Measurements from ENCODE around the gene THBS1. TPM values are rescaled to one million over a fixed set of nuclear protein-coding genes. Genes with fewer than 3 reads are reported as not detected.
A peak's percentile ranks its signal among the peaks of the same experiment; 100 is the strongest.

The THBS1 gene
- total RNA-seq, 1 donor from 2014 or later: 184 TPM

DNA sequence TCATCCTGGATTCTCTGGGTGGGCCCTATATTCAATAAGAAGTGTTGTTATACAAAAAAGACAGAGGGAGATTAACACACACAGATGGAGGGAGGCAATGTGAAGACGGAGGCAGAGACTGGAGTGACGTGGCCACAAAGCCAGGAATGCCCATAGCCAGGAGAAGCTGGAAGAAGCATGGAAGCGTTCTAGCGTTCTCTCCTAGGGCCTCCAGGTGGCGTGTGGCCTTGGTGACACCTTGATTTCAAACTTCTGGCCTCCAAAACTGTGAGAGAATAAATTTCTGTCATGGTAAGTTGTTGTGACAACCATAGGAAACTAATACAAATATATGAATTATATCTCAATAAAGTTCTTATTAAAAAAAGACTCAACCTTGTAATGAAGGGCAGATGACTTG, 21.3 kb downstream of the THBS1 start:
- DNase-seq (ENCODE audit: low spot score): no peak

DNA sequence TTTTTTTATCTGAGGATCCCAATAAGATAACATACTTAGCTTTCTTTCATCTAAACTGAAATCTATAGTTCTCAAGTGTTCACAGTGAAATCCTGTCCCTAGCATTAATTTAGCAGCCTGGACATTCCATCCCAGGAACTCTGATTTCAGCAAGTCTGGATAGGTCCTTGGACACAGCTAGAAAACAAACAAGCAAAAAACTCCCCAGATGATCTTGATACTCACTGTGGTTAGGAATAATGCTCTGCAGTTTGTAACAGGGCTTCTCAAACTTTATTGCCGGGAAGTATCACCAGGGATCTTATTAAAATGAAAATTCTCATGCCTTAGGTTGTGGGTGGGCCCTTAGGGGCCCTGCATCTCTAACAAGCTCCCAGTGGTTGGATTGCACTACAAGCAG, 24.3 kb downstream of the THBS1 start:
- DNase-seq (ENCODE audit: low spot score): no peak

DNA sequence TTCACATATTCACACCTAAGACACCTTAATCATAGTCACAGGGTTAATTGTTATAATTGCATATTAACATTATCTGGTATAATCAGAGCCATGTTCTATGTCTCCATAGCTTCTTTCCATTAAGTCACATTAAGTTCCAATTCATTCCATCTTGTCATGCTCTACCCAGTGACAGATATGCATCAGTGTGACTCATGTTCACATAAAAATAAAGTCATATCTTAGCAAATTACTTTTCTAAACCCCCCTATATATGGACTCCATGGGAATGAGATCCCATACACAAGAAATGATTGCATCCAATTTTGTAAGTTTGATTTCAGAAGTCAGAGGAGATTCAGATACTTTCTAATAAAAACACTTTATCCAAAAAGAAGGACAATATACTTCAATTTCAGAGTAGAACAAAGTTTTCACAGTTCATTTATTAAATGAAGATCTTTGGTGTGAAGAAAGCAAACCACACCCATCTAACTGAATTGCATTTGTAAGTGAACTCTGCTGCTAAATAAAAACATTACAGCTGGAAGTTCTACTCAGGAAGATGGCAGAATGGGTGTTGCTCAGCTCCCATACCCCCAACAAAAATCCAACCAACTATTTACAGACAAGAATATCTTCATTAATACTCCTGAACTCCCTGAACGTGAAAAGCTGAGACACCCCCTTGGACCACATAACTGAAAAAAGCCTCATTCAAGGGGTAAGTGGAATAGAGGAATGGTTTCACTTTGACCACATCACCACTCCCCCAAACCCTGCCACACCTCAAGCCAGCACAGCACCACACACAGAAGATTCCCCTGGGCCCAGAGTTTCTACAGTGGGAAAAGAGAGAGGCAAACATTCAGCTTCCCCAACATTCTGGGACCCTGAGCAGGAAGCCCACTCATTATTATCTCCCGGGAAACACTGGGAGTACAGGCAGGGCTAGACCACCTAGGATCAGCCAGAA, 27.6 kb downstream of the THBS1 start:
- no peak for DNase-seq (ENCODE audit: low spot score)

DNA sequence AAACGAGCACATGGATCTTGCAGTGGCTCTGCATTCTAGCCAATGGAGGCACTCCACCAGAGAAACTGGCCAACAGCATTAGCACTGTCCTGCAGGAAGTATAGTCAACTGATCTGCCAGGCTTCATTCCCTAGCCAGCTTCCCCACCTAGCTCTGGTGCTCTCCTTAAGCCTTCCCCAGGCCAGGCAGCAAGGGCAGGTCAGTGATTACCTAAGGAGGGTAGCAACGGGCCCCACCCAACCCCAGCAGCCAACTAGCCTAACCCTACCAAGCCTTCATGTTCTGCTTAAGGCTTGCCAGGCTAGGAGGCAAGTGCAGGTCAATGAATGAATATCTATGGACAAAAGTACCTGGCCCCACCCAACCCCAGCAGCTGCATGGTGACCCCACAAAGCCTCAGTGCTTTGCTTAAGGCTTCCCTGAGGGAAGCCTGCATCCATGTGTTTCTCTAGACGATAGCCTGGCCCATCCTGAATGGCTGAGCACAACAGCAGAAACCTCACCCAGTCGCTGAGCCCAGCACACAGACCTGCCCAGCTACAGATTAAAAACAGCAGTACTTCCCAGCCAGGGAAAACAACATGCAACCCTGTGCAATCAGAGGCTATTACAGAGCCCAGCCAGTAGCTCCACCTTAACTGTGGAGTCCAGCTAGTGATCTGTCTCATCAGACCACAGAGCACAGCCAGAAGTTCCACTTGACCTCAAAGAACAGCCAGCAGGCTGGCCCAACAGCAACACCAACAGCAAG, 28.5 kb downstream of the THBS1 start:
- no peak for DNase-seq (ENCODE audit: low spot score)

DNA sequence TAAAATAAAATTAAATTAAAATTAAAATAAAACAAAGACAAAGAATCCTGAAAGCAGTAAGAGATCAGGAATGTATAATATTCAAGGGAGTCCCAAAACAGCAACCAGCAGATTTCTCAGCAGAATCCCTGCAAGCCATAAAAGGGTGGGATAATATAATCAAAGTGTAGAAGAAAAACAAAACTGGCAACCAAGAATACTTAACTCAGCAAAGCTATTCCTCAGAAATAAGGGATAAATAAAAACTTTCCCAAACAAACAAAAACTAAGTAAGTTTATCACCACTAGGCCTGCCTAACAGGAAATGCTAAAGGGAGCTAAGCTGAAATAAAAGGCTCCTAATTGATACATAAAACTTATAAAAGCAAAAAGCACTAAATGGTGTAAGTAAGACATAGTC, 29.8 kb downstream of the THBS1 start:
- DNase-seq (ENCODE audit: low spot score): no peak

DNA sequence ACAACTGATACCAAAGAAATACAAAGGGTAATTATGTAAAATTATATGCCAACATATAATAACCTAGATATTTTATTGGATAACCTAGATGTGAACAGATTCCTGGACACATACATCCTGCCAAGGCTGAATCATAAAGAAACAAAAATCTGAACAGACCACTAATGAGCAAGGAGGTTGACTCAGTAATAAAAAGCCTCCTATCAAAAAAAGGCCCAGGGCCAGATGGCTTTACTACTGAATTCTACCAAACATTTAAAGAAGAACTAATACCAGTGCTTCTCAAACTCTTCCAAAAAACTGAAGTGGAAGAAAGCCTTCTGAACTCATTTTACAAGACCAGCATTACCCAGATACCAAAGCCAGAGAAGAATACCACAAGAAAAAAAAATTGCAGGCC, 32.4 kb downstream of the THBS1 start:
- DNase-seq (ENCODE audit: low spot score): no peak

DNA sequence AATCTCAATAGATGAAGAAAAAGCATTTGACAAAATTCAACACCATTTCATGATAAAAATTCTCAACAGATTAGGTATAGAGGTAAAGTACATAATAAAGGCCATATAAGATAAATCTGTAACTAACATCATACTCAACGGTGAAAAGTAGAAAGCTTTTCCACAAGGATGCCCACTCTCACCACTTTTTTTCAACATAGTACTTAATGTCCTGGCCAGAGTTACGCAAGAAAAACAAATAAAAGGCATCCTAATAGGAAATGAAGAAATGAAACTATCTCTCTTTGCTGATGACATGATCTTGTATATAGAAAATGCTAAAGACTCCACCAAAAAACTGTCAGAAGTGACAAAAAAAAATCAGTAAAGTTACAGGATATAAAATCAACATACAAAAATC, 33.0 kb downstream of the THBS1 start:
- DNase-seq (ENCODE audit: low spot score): no peak

DNA sequence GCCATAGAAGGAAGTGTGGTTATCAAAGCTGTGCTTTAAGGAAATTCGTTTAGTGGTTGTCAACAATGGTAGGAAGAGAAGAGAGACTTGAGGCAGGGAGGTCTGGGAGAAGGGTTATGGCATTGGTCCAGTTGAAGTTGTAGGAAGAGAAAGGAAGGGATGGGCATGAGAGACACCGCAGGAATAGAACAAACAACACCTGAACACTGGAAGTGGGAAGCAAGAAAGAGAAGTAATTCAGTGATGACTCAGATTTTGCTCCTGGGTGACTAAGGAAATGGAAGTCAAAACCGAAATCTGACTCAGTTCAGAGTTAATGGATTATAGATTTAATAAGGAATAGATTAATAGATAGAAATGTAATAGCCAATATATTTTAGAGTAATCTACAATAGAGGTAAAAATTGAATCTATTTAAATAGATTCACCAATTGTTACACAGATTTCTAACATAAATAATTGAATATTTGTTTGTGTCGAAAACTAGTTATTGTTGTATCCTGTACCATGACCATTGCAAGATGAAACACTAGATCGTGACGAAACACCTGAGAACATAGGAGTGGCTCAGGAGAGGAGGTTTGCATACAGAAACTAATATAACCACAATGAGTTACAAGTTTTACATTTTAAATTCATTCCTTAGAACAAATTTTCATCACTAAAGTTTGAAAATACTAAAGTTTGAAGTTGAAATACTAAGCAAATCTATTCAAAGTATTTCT, 36.0 kb downstream of the THBS1 start:
- DNase-seq (ENCODE audit: low spot score): no peak

DNA sequence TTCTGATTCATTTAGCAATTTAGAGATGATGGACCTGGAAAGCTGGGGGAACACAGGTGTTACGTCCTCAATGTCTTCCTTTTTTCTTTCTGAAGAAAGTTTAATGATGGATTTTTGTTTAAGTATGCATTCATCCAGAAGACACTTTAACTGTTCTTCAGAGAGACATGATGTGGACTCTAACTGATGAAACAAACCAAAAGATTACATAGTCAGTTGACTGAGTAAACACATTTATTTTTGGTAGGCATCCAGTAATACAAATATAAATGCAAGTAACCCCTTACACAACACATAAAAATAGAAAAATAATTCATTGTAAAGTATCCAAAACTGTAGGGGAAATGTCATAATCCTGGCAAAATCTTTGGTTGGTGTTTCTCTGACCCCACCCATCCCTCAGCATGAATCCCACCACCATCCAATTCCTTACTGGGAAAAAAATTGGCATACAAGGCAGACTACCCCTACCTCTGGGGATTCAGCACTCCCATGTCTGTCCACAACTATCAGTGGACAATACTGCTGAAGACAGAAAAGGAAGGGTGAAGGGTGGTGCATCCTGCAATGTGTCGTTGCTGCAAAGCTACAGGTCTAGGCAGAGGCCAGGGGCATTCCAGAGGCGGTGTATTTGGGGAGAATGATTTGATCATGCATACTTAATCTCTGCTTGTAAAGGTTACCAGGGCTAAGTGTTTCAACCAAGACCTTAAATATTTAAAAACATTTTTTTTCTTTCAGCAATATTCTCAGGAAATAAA, 37.4 kb downstream of the THBS1 start:
- DNase-seq (ENCODE audit: low spot score): no peak

DNA sequence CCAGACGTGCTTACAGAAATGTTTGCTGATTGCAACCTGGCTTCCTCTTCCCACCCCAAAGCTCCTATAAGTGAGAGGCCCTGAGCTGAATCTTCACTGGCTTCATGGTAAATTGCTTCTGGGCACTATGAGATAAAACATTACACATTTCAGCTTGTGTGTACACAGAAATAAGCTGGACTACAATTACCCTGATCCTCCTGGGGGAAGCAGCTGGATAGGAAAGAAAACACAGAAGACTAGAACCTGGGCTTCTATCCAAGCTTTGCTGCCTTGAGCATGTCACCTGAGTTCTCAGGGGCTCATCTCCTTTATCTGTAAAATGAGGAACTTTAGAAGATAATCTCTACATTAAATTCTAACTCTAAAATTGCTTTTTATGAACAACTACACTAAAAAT, 40.3 kb downstream of the THBS1 start:
- DNase-seq (ENCODE audit: low spot score): no peak

DNA sequence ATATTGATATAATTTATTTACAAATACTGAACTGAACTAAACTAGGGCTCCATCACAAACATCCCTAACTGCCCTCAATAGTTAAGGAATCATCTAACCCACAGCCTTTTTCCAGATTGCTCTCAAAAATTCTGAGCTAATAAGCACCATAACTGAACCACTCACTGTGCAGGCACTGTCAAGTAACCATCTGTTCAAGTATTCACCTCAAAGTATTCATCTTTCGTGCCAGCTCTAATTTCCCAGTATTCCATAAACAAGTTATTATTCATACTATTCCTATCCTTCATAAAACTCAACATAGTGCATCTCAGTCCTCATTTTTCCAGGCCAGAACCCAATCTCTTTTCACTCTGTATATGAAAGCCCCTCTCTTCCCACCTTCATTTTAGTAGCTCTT, 41.1 kb downstream of the THBS1 start:
- no peak for DNase-seq (ENCODE audit: low spot score)

DNA sequence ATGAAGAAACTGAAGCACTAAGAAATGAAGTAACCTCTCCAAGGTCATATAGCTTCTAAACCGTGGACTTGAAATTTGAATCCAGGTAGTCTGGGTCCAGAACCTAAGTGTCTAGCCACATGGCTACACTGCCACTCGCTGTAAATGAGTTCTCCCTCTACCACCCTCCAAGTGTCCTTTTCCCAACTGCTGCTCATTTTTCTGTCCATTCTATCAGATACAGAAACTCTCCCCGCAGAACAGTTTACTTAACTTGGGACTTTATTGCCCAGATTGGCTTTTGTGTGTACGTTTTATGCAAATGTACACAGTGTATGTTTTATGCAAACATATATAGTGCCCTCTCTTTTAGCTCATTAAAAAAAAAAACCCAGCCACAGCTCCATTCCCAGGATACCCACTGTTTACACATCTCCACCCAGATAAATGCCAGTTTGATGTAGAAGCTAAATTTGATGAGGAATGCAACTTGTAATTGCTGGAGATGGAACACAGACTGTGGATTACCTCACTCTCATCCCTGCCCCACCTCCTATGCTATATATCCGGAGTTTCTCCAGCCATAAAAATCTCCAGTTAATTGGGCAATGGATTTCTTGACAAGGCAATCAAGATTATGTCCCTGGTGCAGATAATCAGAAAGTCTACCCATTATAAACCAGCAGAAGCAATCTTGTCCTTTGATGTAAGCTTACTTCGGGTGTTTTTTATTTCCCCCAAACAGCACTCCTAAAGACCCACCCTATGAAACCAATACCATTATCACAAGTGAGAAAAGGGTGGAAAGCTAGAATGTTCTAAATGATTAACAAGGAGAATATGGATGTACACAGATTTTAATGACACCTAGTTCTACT, 42.0 kb downstream of the THBS1 start:
- DNase-seq (ENCODE audit: low spot score): no peak

DNA sequence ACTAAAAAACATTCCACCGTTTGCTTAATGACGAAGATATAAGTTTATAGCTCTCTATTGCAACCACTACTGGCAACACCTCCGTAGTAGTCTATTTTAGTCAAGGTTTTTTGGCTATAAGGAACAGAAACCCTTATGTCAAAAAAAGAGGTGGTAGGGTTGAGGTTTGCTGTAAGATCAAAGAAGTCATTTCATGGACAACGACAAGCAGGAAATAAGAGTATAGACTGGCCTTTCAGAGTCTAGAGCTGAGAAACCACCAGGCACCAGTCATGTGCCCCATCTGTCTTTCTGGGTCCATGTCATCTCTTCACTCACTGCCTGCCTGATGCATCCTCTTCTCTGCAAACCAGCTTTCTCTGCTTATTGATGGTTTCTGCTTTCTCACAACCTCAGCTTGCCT, 42.7 kb downstream of the THBS1 start:
- DNase-seq (ENCODE audit: low spot score): no peak

DNA sequence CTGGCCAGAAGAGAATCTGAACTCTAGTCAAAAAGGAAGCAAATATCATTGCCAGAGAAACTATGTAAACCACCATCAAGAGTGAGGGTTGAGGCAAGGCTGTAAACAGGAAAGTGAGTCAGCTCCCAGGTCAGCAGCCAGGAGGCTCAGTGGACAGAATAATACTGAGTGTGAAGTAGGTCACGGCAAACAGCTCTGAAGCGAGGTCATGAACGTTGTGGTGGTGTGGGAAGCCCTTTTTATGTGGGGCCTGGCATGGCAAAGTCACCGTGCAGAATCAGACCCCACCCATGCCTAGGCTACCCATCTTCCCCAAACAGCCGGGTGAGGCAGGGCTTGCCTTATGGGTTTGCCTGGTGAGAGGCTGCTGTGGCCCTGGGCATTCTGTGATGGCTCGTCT, 43.9 kb downstream of the THBS1 start:
- DNase-seq (ENCODE audit: low spot score): peak; percentile 64

DNA sequence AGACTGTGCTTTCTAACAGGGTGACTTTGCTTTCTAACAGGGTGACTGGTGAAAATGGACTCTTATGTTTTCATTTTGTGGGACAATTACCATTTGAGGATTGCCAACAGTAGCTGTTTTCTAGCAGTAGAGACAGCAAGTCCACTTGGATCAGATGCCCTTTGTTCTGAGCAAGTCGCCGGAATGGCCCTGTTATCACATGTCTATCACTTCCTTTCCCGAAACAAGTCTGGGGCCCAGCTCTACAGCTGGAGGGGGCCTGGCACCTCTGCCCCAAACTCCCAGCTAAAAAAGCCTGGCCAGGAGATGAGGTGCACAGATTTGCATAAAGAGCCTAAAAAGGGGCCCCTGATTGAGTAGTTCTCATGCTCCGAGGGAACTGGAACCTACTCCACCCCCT, 44.6 kb downstream of the THBS1 start:
- no peak for DNase-seq (ENCODE audit: low spot score)

DNA sequence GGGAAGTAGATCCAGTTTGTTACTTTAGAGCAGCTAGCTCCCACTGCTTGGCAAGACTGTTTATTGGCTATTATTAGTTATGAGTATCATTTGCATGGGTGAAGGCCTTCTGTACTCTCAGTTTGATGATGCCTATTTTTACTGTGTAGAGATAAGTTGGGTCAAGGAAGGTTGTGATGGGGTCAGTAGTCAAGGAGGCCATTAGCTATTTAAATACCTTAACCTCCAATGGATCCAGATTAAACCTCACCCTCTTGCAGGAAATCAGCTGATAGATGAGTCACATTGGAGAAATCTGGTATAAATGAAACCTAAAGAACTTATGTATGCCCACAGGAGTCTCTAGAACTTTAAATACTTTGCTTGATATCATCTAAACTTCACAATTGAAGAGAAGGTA, 45.0 kb downstream of the THBS1 start:
- DNase-seq (ENCODE audit: low spot score): no peak

DNA sequence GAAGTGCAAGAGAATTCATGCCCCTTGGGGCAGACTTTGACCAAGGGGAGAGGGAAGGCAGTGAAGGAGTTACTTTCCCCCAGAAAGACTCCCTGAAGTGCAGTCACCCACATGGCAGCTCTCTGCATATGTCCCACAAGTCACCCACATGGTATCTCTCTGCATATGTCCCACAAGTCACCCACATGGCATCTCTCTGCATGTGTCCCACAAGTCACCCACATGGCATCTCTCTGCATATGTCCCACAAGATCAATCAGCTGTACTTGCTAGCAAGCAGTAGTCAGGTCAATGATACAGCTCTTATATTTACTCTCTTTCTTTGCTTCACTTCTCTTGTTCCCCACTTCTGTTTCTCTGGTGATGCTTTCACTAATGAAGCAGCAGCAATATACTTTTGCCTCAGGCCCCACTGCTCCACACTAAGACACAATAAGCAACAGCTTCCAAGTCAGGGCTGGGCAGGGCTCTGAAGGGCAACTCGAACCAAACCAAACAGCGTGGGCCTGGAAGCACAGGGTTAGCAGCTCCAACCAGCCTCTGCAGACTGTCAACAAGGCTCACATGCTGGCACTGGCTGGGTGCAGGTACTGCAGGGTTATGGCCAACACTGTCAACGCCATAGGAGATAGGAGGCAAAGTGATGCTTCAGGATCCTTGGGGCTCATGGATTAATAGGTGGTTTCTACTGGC, 46.7 kb downstream of the THBS1 start:
- DNase-seq (ENCODE audit: low spot score): no peak

DNA sequence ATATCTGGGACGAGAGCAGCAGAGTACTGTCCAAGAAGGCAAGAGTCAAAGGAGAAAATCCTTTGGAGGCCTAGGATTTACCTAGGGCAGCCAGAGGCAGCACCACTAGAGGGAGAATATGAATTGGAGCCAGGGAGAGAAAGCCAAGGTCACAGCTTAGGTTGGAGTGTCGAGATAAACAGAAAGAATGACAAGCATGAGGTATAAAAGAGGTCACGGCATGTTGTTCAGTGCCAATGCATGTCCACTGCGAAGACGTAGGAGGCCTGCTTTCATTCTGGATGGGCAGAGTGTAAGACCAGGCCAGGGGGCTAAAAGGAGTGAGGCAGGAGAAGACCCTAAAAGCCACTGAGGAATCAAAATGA, 47.2 kb downstream of the THBS1 start:
- DNase-seq (ENCODE audit: low spot score): no peak

DNA sequence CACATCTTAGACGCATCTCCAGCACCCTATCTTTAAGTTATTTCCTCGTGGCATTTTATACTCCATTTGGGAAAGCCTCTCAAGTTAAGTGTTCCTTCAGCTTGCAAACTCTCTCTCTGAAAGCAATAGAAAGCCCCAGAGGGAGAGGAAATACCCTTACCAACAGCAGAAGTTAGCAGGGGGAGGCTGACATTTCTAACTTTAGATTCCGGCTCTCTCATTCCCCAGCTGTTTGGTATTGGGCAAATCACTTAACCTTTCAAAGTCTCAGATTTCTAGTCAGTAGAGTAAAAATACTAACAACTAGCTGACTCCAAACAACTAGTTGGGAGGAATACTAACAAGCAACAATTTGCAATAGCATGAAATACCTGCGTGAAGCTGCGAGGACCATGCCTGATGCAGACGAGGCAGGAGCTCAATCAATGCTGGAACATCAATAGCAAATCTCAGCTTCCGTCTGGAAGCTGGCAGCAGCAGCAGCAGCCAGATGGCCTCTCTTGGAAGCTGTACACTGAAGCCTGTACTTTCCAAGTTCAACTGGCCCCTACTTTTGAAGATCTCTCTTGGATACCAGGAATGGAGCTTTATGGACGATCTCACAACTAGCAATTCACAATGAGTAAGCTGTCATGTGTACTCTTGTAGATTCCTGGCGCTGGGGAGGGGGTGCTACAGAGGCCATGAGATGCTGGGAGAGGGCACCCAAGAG, 47.8 kb downstream of the THBS1 start:
- no peak for DNase-seq (ENCODE audit: low spot score)

DNA sequence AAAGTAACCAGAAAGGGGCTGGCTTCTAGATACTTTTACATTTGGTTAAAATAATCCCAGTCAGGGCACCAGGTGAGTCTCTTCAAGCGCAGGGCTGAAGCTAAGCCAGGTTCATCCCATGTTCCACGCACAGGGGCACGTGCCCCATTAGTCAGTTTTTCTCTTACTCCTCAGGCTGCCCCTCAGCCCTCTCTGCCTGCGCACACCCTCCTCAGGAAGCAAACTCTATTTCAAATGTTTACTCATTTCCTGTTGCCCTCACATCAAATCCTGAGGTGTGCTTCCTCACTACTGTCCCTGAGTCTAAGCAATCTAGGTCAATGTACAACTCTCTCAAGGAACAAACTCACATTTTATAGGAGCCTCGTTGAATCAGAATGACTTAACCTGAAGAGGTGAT, 48.5 kb downstream of the THBS1 start:
- DNase-seq (ENCODE audit: low spot score): no peak

Measured in mucosa of gallbladder (tissue), 1 donor.